K562 treated with DMSO at 1 percent for 4 hours (cell line): ENCODE data around the gene ZNF813. TPM values are rescaled to one million over a fixed set of nuclear protein-coding genes. Genes with fewer than 3 reads are reported as not detected.

Source experiments
- total RNA-seq: library from RNA; unstranded; fragments of 300-600 nt; gene quantifications from 2 replicates; pipeline ENCODE4 v1.2.3, GENCODE V29; 2022; ENCODE audit not compliant: insufficient read depth

The ZNF813 gene
- total RNA-seq, result 2.3 and 2.8 TPM in 2 replicates

DNA sequence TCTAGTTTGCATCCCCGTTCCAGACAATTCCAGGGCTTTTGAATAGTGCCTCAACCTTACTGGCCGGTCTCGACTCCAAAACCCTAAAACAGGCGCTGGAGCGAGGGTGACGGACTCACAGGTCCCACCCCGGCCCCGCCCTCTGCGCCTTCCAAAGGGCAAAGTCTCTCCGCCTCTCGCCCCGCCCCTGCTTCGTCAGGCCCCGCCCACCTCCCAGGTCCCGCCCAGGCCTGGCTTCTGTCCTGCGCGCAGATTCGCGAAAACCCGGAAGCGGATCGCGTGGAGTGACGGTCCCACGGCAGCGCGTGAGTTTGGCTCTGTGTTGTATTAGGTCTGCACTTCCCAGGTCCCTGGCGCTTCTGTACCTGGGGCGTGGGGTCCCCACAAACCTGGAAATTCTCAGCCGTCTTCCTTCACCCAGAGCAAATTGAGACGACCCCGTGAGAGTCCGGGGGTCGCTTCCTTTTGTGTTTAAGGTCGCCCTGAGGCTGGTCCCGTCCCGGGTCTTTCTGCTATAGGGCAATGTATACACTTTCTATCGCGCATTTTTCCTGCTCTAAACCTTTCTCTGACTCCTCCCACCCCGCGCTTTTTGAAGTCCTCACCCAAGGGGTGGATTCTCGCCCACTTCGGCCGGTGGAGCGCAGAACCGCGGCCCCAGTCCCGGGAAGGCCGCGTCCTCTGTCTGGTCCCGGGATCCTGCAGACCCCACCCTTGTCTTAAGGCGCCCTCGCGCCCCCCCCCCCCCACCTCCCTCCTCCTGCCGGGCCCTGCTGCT lies at the start of gene ZNF813:
Gene ZNF813 (plus strand): TSS at position 249 of the 778 bp plus-strand sequence. CDS start 16,090 bp downstream, outside the sequence.

DNA sequence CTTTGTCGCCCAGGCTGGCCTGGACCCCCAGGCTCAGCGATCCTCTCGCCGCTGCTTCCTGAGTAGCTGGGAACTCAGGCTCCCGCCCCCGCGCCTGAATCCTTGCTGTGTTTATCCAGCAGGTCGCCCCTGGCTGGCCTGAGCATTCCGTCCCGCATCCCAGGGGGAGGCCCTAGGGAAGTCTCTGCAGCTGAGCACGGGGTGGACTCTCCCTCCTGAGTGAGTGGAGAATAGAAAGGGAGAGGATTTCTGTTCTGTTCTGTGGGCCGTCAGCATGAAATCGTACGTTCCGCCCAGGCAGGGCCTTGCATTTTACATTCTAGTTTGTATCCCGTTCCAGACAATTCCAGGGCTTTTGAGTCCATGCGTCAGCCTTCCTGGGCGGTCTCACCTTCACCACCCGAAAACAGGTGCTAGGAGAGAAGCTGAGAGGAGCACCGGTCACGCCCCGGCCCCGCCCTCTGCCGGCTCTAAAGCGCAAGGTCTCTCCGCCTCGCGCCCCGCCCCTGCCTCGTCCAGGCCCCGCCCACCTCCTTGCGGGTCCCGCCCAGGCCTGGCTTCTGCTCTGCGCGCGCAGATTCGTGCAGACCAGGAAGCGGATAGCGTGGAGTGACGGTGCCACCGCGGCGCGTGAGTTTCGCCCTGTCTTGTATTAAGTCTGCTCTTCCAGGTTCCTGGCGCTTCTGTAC lies 36.0 kb upstream of the ZNF813 start, which contains the start of gene ZNF761:
Gene ZNF761 (plus strand): TSS at position 586 of the 689 bp plus-strand sequence. CDS start 15,285 bp downstream, outside the sequence.

GRCh38 chr19:53537521-53538377 lies 70.2 kb downstream of the ZNF813 start, which contains the start of gene ZNF331:
ZNF331 (plus strand) TSS chr19:53538145; CDS start chr19:53569377, 31,232 bp downstream.

Other genes starting within 250 kb of the ZNF813 start
- not detected in 2 replicates for gene ZNF677, start 212.9 kb upstream of the ZNF813 start, total RNA-seq
- not detected in 2 replicates for gene VN1R2, start 209.4 kb upstream of the ZNF813 start, total RNA-seq
- not detected in 2 replicates for gene VN1R4, start 200.0 kb upstream of the ZNF813 start, total RNA-seq
- gene ZNF845, start 134.0 kb upstream of the ZNF813 start, total RNA-seq, result 2.9 and 3.4 TPM in 2 replicates
- gene ZNF525, start 102.0 kb upstream of the ZNF813 start, total RNA-seq, result 1.7 and 2.1 TPM in 2 replicates
- gene ZNF765, start 72.6 kb upstream of the ZNF813 start, total RNA-seq, result 2.5 and 3.8 TPM in 2 replicates
- 6.4 and 7.6 TPM in 2 replicates for gene ZNF761, start 35.7 kb upstream of the ZNF813 start, total RNA-seq
- gene ZNF331, start 70.4 kb downstream of the ZNF813 start, total RNA-seq, result 3.3 and 4.2 TPM in 2 replicates
- gene DPRX, start 164.3 kb downstream of the ZNF813 start, total RNA-seq, result not detected in 2 replicates